GM19452 (cell line): ENCODE data around the gene NRG3.

ENCODE experiments used
- ATAC-seq: cut with Tn5 transposase; IDR thresholded peaks from one replicate; pipeline ENCODE4 v1.9.1; 2021; ENCODE audit not compliant: unreplicated experiment

Gene NRG3

DNA sequence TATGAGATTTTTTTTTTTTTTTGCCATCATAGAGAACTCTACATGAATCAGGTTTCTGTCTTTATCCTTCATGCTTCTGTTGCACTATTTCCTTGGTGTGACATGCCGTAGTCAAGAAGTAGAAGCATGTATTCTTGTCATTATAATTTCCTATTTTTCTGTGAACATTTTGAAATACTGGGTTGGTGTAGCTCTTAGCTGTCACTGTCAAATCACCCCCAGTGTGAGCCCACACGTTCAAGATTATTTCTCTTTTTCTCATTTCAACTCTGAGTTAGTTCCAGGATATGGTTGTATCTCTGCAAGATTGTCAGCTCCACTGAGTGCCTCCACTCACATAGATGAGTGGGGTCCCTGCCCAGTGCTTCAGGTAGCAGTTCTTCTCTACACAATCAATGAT lies 209.5 kb downstream of the NRG3 start:
- no peak for ATAC-seq

DNA sequence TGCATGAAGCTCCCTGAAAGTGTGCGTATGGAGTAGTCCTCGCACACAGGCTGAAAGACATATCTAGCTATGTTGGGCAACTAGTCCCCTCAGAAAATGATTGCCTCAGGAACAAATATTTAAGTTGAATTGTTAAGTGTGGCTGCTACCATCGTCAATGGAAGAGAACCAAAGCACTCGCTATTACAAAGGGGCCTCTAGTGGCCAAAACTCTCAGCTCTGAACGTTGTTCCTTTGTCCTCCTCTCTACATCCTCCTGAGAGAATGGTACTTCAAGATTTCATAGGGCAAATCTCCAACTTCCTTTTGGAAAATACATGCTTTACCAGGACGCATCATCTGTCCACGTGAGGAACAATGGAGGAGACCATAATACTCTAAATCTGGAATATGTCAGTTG lies 209.9 kb downstream of the NRG3 start:
- no peak for ATAC-seq

DNA sequence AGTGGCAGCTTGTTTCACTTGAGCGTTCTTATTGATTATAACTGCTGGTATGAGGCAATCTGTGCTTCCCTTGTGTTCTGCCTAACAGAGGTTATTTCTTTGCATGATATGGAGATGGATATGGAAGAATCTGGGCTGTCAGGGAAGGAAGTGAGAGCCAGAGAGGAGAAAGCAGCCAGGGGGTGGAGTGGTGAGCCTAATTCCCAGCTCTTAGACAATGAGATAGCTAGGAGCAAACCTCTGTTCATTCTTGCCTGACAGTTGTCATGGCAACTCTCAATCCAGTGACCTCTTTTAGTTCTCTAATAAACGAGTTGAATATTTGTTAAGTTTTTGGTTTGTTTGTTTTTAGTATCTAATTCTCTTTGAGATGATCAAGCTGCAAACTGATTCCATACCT lies 214.3 kb downstream of the NRG3 start:
- ATAC-seq, result no peak

DNA sequence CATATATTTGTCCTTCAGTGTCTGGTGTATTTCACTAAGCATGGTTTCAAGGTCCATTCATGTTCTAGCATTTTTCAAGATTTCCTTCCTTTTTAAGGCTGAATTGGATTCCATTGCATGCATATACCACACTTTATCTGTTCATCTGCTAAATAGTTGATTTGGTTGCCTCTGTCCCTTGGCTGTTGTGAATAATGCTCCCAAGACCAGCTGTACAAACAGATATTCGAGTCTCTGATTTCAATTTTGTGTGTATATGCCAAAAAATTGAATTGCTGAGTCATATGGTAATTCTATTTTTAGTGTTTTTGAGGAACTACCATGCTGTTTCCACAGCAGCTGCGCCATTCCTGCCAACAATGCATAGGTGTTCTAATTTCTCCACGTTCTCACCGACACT lies 216.4 kb downstream of the NRG3 start:
- ATAC-seq, result no peak

DNA sequence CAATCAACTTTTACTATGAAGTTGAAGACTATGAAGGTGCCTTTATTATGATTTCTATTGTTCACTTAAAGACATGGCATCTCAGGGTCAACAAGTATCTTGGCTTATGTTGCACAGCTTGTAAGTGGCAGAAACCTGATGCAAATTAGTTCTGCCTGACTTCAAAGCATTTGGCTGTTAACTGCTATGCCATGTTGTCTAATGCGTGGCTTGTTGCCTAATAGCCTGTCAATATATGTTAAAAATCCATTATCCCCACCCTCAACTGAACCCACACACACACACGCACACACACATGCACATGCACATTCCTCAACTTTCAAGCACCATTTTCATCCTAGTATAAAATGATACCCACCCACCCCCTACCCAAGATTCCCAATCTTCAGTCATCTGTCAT lies 217.1 kb downstream of the NRG3 start:
- ATAC-seq, result no peak

DNA sequence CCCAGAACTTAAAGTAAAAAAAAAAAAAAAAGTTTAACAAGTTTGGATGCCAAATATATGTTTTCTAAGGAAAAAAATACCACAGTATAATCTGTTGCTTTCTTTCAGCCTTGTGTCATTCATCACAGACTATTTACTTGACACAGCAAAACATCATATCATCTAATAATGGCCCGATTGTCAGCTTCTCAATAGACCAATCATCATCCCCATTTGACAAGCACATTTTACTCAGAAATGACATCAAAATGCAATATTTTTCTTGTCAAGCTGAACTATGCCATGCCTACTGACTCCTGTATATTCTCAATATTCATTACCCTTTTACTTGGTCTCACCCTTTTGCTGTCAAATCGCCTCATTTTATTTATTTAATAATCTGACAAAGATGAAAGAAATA lies 249.7 kb downstream of the NRG3 start:
- no peak for ATAC-seq

DNA sequence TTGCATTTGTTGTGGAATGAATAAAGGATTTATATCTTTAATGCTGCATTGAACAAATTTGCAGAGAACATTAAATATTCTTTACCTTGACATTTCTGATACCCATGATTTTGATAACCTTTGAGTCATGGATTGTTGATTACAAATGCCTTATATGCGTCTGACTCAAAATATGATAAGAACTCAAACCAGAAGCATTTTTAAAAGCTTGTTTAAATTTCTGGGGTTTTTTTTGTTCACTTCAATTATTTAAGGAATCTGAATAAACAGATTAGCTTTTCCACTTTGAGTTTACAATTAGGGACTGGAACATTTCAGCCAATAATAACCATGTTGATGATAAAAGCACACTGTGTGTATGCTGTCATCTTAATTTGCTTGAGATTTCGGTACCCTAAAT lies 253.5 kb downstream of the NRG3 start:
- ATAC-seq, result no peak

DNA sequence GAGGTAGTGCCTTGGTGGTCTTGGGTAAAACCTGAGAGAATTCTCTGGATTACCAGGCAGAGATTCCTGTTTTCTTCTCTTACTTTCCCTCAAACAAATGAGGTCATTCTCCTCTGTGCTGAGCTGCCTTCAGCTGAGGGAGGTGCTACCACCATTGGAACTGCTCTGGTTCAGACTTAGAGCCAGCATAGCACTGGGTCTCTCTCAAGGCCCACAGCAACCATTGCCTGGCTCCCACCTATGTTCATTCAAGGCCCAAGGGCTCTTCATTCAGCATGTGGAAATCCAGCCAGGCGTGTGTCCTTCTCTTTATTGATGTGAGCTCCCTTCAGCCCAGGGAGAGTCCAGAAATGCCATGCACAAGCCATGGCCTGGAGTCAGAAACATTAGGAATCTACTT lies 261.1 kb downstream of the NRG3 start:
- ATAC-seq, result no peak

DNA sequence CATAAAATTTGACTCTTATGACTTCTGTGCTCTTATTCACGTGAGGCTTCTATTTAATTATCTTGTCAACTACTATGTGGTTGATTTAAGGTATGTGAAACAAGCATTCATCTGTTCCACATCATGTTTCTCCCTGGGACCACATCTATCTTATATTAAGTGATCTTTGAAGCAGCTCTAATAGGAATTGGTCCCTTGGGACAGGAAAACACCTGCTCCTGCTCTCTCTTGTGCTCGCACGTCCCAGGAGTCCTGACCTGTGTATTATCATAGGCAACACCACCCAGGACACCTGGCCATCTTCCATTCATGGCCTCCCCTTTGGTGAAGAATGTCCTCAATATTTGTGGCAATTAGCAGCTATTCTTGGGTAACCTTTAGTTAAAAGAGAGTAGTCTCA lies 269.2 kb downstream of the NRG3 start:
- no peak for ATAC-seq

DNA sequence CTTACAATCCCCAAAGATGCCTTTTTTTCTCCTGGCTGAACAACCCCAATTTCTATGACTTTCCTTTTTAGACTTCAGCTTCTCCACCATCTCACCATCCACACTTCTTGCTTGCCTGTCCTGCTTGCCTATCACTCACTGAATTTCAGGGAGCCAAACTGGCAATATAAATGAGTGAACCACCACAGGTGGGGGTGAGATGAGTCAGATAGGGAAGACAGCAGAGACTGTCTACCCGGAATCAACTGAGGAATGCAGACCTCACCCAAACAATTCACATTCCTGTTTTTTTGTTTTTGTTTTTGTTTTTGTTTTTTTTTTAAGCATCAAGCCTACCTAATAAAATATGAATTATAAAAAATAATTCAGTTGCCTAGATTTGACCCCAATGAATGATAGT lies 273.8 kb downstream of the NRG3 start:
- ATAC-seq, result no peak

DNA sequence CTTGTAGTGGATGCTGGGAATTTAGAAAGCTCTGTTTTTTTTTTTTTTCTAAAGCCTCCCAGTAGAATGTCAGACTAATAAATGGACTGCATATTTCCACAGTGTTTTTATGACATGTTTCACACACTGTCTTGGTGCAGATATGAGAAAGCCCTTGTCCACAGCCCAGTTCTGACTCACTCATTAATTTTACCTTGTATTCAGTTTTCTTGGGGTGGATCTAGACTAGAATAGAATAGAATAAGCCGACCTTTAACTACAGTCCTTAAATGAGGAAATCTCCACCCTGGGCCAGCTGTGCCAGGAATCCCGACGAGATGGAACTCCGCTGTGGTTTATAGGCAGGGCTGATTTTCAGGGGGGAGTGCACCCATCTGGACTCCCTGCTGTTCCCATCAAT lies 274.7 kb downstream of the NRG3 start:
- no peak for ATAC-seq

DNA sequence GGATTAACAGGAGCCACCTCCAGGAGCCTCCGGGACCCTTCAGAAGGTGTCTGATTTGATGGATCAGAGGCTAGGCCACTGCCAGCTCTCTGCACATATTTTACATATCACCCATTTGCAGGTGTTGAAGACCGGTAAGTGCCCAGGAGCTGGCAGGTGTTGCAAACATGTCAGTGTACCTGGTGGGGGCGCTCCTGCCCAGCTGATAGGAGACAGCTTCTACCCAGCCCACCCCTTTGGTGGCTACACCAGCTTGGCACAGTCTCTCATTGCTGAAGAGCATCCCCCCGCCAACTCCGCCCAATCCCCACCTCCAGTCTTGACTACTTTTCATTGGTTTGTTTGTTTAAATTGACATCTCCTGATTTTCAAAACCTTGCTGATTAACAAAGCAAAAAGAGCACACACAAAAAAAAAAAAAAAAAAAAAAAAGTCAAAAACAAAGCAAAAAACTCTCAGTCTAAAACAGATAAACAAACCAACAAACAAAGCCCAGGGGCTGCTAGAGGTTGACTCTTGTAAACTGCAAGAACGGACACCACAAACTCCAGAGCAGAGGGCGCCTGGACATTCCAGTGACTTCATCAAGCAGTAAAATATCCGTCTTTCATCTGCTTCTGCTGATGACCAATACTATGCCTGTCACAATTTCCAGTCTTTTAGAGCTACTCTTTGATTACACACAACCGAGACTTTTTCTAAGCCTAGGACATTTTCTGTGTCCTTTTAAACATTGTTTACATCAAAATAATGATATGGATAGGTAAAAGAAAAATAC lies 275.3 kb downstream of the NRG3 start:
- no peak for ATAC-seq

DNA sequence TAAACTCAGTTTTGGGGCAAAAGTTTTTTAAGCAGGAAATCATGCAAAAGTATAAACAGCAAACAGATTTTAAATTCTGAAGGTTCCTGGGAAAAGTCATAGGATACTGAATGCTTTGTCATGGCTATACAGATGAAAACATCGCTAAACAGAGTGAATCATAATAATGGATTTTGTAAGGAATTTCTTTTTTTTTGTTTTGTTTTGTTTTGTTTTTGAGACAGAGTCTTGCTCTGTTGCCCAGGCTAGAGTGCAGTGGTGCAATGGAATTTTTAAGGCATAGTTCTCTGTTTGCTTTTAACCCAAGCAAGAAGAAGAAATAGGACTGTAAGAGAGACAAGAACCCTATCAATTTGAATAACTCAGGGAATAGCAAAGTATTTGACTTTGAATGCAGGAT lies 285.3 kb downstream of the NRG3 start:
- no peak for ATAC-seq

DNA sequence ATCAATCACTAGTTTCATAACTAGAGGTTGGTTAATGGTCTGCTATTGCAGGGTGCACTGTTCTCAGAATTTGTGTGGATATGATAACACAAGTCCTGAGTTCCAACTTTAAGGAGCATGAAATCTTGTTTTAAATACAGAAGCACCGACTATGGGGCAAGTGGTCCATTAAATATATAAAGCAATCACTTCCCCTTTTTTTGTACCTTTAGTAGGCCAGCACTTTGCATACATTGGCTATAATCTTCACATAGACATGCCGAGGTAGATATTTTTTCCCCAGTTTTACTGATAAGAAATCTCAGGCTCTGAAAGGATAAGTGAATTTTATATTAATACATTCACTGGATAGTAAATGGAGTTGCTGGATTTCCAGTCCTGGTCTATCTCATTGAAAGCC lies 286.3 kb downstream of the NRG3 start:
- ATAC-seq, result no peak

DNA sequence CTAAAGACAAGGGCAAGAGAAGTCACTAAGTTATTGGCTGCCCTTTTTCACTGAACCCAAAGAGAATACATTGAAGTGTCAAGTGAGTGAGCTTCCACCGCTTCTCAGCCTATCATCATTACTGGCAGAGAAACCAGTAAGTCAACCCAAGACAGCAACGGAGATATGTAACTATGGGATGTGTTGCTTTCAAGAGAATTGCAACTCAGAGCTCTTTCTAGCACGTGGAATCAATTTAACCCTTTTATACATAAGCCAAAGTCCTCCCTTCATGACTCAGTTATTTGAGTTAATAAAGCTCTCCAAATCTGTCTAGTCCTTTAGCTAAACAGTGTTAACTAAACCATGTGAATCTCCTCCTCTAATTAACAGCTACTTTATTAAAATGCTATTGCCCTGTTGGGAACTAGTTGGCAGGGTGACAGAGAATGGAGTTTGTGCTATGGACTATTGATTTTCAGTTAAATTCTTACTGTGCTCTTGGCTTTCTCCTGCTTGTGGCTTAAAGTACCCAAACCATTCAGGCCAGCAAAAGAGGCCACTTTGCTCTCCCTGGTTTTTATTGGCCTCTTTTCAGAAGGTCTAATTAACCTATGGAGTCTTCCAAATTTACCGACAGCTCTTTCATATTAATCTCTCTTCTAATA lies 287.7 kb downstream of the NRG3 start:
- no peak for ATAC-seq

DNA sequence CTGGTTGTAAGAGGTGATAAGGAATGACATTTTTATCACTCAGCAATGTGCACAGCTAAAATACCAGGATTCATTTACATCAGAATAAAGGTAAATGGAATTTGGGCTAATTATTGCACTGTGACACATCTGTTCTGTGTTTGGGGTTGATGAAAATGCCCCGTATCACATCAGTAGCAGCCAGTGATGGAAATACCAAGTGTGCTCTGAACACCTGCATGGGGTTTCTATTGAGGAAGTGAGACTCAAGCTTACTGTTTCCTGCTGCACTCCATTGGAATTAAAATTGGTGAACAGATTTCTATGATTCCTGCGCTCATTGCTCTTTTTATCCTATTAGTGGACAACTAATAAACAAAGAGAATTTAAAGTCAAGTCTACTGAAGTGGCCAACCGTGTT lies 296.9 kb downstream of the NRG3 start:
- no peak for ATAC-seq

DNA sequence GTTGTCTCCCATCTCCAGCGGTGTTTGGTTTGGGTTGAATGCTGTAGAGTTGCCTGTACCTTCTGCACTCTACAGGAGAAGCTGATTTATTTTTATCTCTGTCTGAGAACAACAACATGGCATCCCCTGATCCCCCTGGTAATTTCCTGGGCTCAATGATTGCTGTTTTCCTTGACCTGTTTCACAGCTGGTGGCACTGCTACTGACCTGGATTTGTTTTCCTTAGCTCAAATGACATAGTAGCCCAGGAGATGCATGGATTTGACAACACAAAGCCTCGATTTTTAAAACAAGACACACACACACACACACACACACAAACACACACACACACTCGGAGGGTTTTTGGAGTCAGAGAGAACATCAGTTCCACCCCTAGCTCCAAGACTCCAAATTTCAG lies 301.6 kb downstream of the NRG3 start:
- no peak for ATAC-seq

DNA sequence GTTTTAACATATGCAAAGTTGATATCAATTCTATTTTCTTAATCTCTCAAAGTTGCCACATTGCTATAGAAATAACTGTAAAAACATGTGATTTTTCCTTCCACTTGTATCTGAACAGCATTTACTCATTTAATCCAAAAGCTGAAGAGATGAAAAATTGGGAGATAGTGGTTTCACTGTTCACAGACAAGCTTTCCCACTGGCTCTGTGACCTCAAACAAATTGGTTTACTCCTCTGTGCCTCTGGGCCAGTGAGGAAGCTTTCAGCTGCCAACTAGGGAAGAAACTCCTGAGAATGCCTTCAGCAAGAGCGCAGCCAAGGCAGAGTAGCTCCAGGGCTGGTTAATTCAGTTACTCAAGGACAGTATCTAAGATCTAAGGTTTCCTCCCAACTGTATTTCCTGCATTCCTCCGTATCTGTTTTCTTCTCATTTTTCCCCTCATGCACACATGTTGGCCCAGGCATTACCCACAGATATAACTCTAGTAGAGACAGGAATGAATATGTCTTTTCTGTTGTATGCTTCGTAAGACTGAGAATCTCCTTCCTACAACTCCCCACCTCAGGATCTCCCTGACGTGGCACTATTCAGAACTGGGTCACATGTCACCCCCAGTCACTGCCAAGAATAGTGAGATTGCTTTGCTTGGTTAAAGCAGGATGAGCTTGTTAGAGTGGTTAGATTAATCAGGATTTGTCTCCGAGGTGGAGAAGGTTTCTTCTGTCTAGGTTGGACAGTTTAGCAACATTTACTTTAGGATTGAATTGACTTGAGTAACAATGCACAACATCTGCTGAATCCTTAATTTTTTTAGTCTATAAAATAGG lies 315.7 kb downstream of the NRG3 start:
- no peak for ATAC-seq

DNA sequence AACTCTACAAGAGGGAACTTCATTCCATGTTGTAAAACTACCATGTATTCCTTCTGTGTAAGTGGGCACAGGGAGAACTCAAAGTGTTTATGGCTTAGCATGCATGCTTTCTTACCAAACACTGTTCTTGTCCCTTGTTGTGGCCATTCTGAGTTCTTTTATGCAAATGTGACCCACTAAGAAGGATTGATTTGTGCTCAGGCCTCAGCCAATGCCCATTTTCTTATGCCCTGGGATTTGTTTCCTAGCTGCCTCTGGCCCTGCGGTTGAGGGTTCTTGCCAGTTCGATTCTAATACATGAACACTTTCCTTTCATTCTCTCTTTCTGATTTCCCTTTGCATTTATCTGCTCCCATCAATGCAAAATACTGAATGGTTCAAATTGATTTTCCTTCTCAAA lies 316.7 kb downstream of the NRG3 start:
- ATAC-seq, result no peak

DNA sequence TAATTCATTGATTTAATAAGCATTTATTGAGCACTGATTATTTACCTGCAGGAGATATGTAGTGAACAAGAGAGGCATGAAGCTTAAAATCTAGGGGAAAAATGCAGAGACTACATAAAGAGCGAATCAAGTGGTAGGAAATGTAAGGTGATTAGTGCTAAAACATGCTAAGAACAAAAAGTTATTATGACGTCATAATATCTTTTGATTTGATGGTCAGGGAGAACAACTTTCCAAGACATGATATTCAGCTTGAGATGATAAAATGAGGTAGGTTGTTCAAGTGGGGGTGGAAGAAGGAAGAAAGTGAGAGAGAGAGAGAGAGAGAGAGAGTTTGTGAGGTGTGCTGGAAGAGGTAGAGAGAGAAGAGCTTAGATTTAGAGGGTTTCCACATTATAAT lies 317.7 kb downstream of the NRG3 start:
- no peak for ATAC-seq

DNA sequence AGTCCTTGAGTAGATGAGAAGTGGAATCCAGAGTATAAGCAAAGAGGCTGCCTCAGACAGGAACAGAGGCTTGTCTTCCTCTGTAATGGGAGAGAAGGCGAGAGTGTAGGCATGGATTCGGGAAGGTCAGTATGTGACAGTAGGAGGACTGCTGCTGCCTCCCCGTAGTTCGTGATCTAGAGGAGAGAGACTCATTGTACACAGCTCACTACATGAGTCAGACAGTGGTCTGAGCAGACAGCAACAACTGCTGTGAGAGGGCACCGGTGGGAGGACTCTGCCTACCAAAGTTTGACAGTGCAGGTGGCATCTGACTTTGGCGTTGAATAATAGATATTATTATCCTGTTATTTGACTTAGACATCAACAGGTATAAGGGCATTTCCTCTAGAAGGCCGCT lies 319.4 kb downstream of the NRG3 start:
- ATAC-seq, result no peak

DNA sequence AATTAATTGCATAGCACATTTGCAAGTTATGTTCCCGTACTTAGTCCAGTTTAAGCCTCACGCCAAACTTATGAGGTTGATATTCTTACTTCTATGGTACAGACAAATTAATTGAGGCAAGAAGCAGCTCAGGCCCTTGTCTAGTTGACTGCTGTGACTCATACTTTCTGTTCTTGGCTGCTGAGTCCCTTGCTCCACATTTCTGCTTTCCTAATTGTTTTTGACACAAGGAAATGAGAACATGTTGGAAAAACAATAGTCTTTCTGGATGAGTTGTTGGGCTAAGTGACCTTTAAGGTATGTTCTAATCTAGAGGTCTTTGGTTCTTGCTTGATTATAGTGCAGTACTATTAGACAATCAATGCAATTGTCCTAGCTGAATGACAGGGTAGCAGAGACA lies 331.8 kb downstream of the NRG3 start:
- no peak for ATAC-seq
